Panc1 (cell line): ENCODE data around the gene ARHGEF28. TPM values are rescaled to one million over a fixed set of nuclear protein-coding genes. Genes with fewer than 3 reads are reported as not detected.

Experiments used
- ATAC-seq: fragments of 200-7000 bp; cut with Tn5 transposase; 2 replicates; pipeline ENCODE4 v1.9.1; 2020; ENCODE audit warnings: mild to moderate bottlenecking, moderate library complexity
- BruUV-seq: library from RNA; stranded (reverse); fragments of 400-500 nt; replicated peaks from 2 replicates; lab custom pipeline; 2021; lab: Mats Ljungman, UMichigan
- CTCF ChIA-PET: fragments of 300-600 bp; sonication (Branson Sonifier 250); formaldehyde crosslinking; loops from one replicate; lab custom pipeline; 2022; ENCODE audit warnings: antibody characterized with exemption; lab: Charles Lee
- POLR2A ChIA-PET: fragments of 300-600 bp; sonication (Branson Sonifier 250); formaldehyde crosslinking; loops from one replicate; lab custom pipeline; 2022; ENCODE audit warnings: antibody characterized with exemption; lab: Charles Lee
- DNase-seq: peaks from one replicate; pipeline ENCODE4 v3.0.0-alpha.2; 2010; ENCODE audit warnings: low read depth, low spot score
- H3K27ac ChIP-seq: 2 replicates; pipeline ENCODE4 v1.5.1; 2011; ENCODE audit warnings: mild to moderate bottlenecking, low read length, inconsistent platforms
- H3K27me3 ChIP-seq: fragments of 200-500 bp; sonication (Bioruptor generic); 2 replicates; pipeline ENCODE4 v1.6.0; 2014; ENCODE audit warnings: low read length, inconsistent platforms; ENCODE audit not compliant: control insufficient read depth, insufficient read depth
- H3K36me3 ChIP-seq: fragments of 200-500 bp; sonication (Bioruptor generic); 2 replicates; pipeline ENCODE4 v1.5.1; 2014; ENCODE audit warnings: inconsistent platforms, mild to moderate bottlenecking, low read length, moderate library complexity; ENCODE audit not compliant: control insufficient read depth, insufficient read depth
- H3K4me1 ChIP-seq: 2 replicates; pipeline ENCODE4 v1.5.1; 2011; ENCODE audit warnings: inconsistent platforms, mild to moderate bottlenecking, low read length, moderate library complexity; ENCODE audit not compliant: control insufficient read depth, insufficient read depth
- H3K4me3 ChIP-seq, 2 experiments: 2 replicates each; pipeline ENCODE4 v1.5.1; 2011 to 2012; ENCODE audit warnings: low read depth in 2 of 2, low read length in 2 of 2, mild to moderate bottlenecking in 2 of 2, inconsistent platforms in 1 of 2, moderate library complexity in 1 of 2
- H3K9me3 ChIP-seq: fragments of 200-500 bp; sonication (Bioruptor generic); 2 replicates; pipeline ENCODE4 v1.5.1; 2014; ENCODE audit warnings: low read depth, mild to moderate bottlenecking, inconsistent platforms, low read length, moderate library complexity; ENCODE audit not compliant: control insufficient read depth, insufficient read depth
- POLR2AphosphoS5 ChIP-seq: IDR thresholded peaks from 2 replicates; pipeline ENCODE4 v1.6.1; 2012; ENCODE audit warnings: mild to moderate bottlenecking, low read depth, low read length, moderate library complexity
- SIN3A ChIP-seq: IDR thresholded peaks from 2 replicates; pipeline ENCODE4 v1.6.1; 2012; ENCODE audit warnings: low read depth, mild to moderate bottlenecking, low read length, moderate library complexity, borderline replicate concordance; ENCODE audit not compliant: insufficient read depth
- TCF7L2 ChIP-seq: IDR thresholded peaks from 2 replicates; pipeline ENCODE4 v1.6.1; 2011; ENCODE audit warnings: mild to moderate bottlenecking, low read depth, low read length, inconsistent platforms
- in situ Hi-C: cut with HindIII; loops from 2 replicates; pipeline ENCODE4 v1.10.0; 2016; ENCODE audit warnings: low sequenced_read_pairs, low pct_unique_long_range_greater_than_20kb
- intact Hi-C: fragments of 100-400 bp; cut with micrococcal nuclease; formaldehyde crosslinking; loops from one replicate; pipeline ENCODE4 v1.10.0; 2022; ENCODE audit not compliant: unreplicated experiment
- total RNA-seq: library from RNA; stranded (reverse); gene quantifications from one replicate; pipeline ENCODE4 v1.2.1, GENCODE V29; 2021; ENCODE audit not compliant: unreplicated experiment
- TF ChIP-seq, protein P1 (sequence below), 2 experiments: IDR thresholded peaks; 2 replicates each; pipeline ENCODE4 v1.6.1; 2011 to 2012; ENCODE audit warnings: low read depth in 2 of 2, control low read depth in 1 of 2, low read length in 1 of 2, mild to moderate bottlenecking in 1 of 2, moderate library complexity in 1 of 2; ENCODE audit not compliant: insufficient read depth in 1 of 2
- TF ChIP-seq, protein P2 (sequence below): fragments of 450-650 bp; IDR thresholded peaks from 2 replicates; pipeline ENCODE4 v1.5.1; 2017; ENCODE audit warnings: mild to moderate bottlenecking

Gene ARHGEF28
- total RNA-seq, 1 experiment from 2014 or later, result 34.8 TPM

DNA sequence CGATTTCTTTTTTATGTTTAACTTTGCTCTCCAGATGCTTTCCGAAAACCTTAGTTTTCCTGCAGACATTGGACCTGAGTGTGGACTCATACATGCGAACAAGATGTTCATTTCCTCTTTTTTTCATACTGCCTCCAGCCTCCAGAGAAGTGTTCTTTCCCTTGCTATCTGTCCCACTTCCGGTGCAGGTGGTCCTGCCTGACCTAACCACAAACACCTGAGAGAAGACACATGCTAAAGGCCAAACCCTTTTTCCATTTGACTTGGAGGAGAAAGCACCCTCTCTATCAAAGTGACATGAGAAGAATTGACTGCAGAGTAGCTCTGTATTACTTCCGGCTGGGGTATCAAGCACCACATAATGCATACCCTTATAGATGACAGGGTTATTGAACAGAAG, 334.0 kb downstream of the ARHGEF28 start:
- H3K27ac ChIP-seq, result no peak overlapping the region
- in situ Hi-C loops (no loop called here), intact Hi-C loops (no loop called here)
- DNase-seq (no peak), ATAC-seq (no peak)
- H3K27me3 ChIP-seq, result peaks cover 2% of the 10 kb centered on the region; the same call in 1 of the 2 replicates
- no peaks in the 10 kb centered on the region for H3K9me3 ChIP-seq
- H3K4me1 ChIP-seq, result no peaks in the 10 kb centered on the region
- no TSS peak for BruUV-seq
- ChIA-PET CTCF (interaction anchor here (0.6 kb wide), 1 partner anchor 12 kb away, joined by 9 read pairs; no protein-coding TSS in a partner anchor), POLR2A (interaction anchor here (0.6 kb wide), 2 partner anchors 12 to 431 kb away, joined by 9 to 12 read pairs; no protein-coding TSS in a partner anchor)
- TF ChIP-seq SIN3A (no peak), TCF7L2 (no peak), POLR2AphosphoS5 (no peak)
- TF ChIP-seq, protein P1, sequence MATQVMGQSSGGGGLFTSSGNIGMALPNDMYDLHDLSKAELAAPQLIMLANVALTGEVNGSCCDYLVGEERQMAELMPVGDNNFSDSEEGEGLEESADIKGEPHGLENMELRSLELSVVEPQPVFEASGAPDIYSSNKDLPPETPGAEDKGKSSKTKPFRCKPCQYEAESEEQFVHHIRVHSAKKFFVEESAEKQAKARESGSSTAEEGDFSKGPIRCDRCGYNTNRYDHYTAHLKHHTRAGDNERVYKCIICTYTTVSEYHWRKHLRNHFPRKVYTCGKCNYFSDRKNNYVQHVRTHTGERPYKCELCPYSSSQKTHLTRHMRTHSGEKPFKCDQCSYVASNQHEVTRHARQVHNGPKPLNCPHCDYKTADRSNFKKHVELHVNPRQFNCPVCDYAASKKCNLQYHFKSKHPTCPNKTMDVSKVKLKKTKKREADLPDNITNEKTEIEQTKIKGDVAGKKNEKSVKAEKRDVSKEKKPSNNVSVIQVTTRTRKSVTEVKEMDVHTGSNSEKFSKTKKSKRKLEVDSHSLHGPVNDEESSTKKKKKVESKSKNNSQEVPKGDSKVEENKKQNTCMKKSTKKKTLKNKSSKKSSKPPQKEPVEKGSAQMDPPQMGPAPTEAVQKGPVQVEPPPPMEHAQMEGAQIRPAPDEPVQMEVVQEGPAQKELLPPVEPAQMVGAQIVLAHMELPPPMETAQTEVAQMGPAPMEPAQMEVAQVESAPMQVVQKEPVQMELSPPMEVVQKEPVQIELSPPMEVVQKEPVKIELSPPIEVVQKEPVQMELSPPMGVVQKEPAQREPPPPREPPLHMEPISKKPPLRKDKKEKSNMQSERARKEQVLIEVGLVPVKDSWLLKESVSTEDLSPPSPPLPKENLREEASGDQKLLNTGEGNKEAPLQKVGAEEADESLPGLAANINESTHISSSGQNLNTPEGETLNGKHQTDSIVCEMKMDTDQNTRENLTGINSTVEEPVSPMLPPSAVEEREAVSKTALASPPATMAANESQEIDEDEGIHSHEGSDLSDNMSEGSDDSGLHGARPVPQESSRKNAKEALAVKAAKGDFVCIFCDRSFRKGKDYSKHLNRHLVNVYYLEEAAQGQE (IDR thresholded peaks at IDR 0.05; ENCODE audit: insufficient read depth in 1 of 2, low read depth in 2 of 2, low read length in 1 of 2), result no peak
- TF ChIP-seq, protein P2, sequence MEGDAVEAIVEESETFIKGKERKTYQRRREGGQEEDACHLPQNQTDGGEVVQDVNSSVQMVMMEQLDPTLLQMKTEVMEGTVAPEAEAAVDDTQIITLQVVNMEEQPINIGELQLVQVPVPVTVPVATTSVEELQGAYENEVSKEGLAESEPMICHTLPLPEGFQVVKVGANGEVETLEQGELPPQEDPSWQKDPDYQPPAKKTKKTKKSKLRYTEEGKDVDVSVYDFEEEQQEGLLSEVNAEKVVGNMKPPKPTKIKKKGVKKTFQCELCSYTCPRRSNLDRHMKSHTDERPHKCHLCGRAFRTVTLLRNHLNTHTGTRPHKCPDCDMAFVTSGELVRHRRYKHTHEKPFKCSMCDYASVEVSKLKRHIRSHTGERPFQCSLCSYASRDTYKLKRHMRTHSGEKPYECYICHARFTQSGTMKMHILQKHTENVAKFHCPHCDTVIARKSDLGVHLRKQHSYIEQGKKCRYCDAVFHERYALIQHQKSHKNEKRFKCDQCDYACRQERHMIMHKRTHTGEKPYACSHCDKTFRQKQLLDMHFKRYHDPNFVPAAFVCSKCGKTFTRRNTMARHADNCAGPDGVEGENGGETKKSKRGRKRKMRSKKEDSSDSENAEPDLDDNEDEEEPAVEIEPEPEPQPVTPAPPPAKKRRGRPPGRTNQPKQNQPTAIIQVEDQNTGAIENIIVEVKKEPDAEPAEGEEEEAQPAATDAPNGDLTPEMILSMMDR, result no peak
- H3K4me3 ChIP-seq, result no peak overlapping the region
- H3K36me3 ChIP-seq, result no peaks in the 10 kb centered on the region

DNA sequence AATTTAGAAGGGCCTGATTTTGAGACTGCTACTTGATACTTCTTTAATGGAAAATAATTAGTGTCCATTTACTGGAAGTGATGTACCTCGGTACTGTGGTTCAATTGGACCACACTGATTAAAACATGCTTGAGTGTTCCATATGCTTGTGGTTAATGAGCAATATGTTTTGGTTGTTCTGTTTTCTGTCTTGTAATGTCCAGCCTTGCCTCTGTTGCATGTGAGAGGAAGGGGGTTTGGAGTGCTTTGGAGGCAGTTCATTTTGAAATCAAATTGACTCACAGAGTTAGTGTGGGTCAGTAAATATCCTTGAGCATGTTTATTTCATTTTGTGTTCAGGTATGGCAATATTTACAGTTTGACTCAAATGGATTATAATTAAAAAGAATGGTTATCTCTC, 334.4 kb downstream of the ARHGEF28 start:
- no peak overlapping the region for H3K27ac ChIP-seq
- in situ Hi-C loops (no loop called here), intact Hi-C loops (no loop called here)
- no peaks in the 10 kb centered on the region for H3K36me3 ChIP-seq
- ChIA-PET POLR2A (no interaction called here), CTCF (no interaction called here)
- ATAC-seq (no peak), DNase-seq (no peak)
- BruUV-seq, result no TSS peak
- H3K9me3 ChIP-seq, result no peaks in the 10 kb centered on the region
- no peak for TF ChIP-seq SIN3A
- no peak for TF ChIP-seq POLR2AphosphoS5
- TF ChIP-seq TCF7L2, result no peak
- TF ChIP-seq, protein P2, result no peak
- TF ChIP-seq, protein P1 (IDR thresholded peaks at IDR 0.05; ENCODE audit: insufficient read depth in 1 of 2, low read depth in 2 of 2, low read length in 1 of 2), result no peak
- peaks cover 2% of the 10 kb centered on the region; the same call in 1 of the 2 replicates for H3K27me3 ChIP-seq
- H3K4me3 ChIP-seq, result no peak overlapping the region
- H3K4me1 ChIP-seq, result no peaks in the 10 kb centered on the region
